Uterus (tissue), 4 donors: ENCODE measurements around the gene TMPRSS4. TPM values are rescaled to one million over a fixed set of nuclear protein-coding genes. Genes with fewer than 3 reads are reported as not detected.

ENCODE experiments used
- DNase-seq, 2 donors: peaks; one replicate each; pipeline ENCODE4 v3.0.0-alpha.2; 2019 to 2020
- H3K27ac ChIP-seq, 2 donors: fragments of 200-600 bp; sonication (generic); 1 replicate in 1 of 2; 2 replicates in 1 of 2; pipeline ENCODE4 v1.5.1; 2016 to 2018
- H3K27me3 ChIP-seq, 2 donors: fragments of 200-600 bp; sonication (generic); one replicate each; pipeline ENCODE4 v1.5.1; 2018 to 2019; ENCODE audit warnings: control low read depth in 1 of 2
- H3K36me3 ChIP-seq, 2 donors: fragments of 200-600 bp; sonication (generic); one replicate each; pipeline ENCODE4 v1.5.1; 2019; ENCODE audit warnings: control low read depth in 1 of 2
- H3K4me1 ChIP-seq, 2 donors: fragments of 200-600 bp; sonication (generic); one replicate each; pipeline ENCODE4 v1.5.1; 2018 to 2019; ENCODE audit warnings: control low read depth in 1 of 2
- H3K4me3 ChIP-seq, 2 donors: fragments of 200-600 bp; sonication (generic); 1 replicate in 1 of 2; 2 replicates in 1 of 2; pipeline ENCODE4 v1.5.1; 2018 to 2019; ENCODE audit warnings: mild to moderate bottlenecking in 1 of 2
- H3K9me3 ChIP-seq, 2 donors: fragments of 200-600 bp; sonication (generic); one replicate each; pipeline ENCODE4 v1.5.1; 2019; ENCODE audit warnings: control low read depth in 1 of 2
- CTCF ChIP-seq, 4 experiments: fragments of 200-600 bp in 2 of 4; fragments of 450-650 bp in 2 of 4; sonication (generic) in 2 of 4; IDR thresholded peaks; one replicate each; pipeline ENCODE4 v1.5.1; 2016 to 2019; ENCODE audit warnings: antibody characterized with exemption in 4 of 4, mild to moderate bottlenecking in 2 of 4, moderate library complexity in 1 of 4
- POLR2A ChIP-seq, 2 donors: fragments of 450-650 bp; IDR thresholded peaks; one replicate each; pipeline ENCODE4 v1.6.1; 2016; ENCODE audit warnings: antibody characterized with exemption in 2 of 2, mild to moderate bottlenecking in 1 of 2, moderate library complexity in 1 of 2
- intact Hi-C: fragments of 100-400 bp; cut with DNase I; formaldehyde crosslinking; loops from one replicate; pipeline ENCODE4 v1.15.1; 2023; ENCODE audit warnings: low total_unique reads
- total RNA-seq, 4 donors: library from RNA; depleted of rRNA in 3 of 4; stranded (reverse); fragments of >200 nt in 3 of 4; gene quantifications; one replicate each; pipeline versions ENCODE4 v1.1.0 to v1.2.4, GENCODE V29; 2014 to 2023
- donor health status: DM: yes; HTN: yes; CAD: no.

Gene TMPRSS4
- total RNA-seq, 4 donors from 2014 or later = 0.88 to 5.5 TPM; not detected in 2

GRCh38 chr11:118154641-118155040 is 77.8 kb downstream of the TMPRSS4 start:
- TF ChIP-seq CTCF (IDR thresholded peaks at IDR 0.05) = no peak
- no peaks in the 10 kb centered on the region for H3K27me3 ChIP-seq
- H3K27ac ChIP-seq = no peak overlapping the region
- DNase-seq = no peak
- peaks cover 0 to 9% of the 10 kb centered on the region in 2 donors for H3K4me1 ChIP-seq
- intact Hi-C loops = no loop called here
- no peaks in the 10 kb centered on the region for H3K36me3 ChIP-seq
- no peak overlapping the region for H3K4me3 ChIP-seq
- H3K9me3 ChIP-seq = no peaks in the 10 kb centered on the region

- Histone ChIP-seq H3K27me3 (no peaks in the 10 kb centered on the region), H3K9me3 (no peaks in the 10 kb centered on the region), H3K4me3 (no peak overlapping the region), H3K36me3 (no peaks in the 10 kb centered on the region), H3K4me1 (peaks cover 0 to 9% of the 10 kb centered on the region in 2 donors), H3K27ac (no peak overlapping the region)
- TF ChIP-seq POLR2A (IDR thresholded peaks at IDR 0.05) (no peak), CTCF (IDR thresholded peaks at IDR 0.05) (no peak)
- intact Hi-C loops = no loop called here
- DNase-seq = no peak
These were observed 79.1 kb downstream of the TMPRSS4 start for GRCh38 chr11:118155776-118156530.

GRCh38 chr11:118156531-118157185 is 79.8 kb downstream of the TMPRSS4 start:
- no peak for DNase-seq
- Histone ChIP-seq H3K4me3 (no peak overlapping the region), H3K27me3 (no peaks in the 10 kb centered on the region), H3K36me3 (no peaks in the 10 kb centered on the region), H3K9me3 (no peaks in the 10 kb centered on the region), H3K27ac (no peak overlapping the region), H3K4me1 (peaks cover 0 to 9% of the 10 kb centered on the region in 2 donors)
- TF ChIP-seq POLR2A (IDR thresholded peaks at IDR 0.05) (no peak), CTCF (IDR thresholded peaks at IDR 0.05) (no peak)
- intact Hi-C loops = no loop called here

- Histone ChIP-seq H3K9me3 (no peaks in the 10 kb centered on the region), H3K27ac (no peak overlapping the region), H3K4me1 (peaks cover 0 to 4% of the 10 kb centered on the region in 2 donors), H3K27me3 (no peaks in the 10 kb centered on the region), H3K36me3 (no peaks in the 10 kb centered on the region), H3K4me3 (no peak overlapping the region)
- TF ChIP-seq CTCF (IDR thresholded peaks at IDR 0.05) (no peak), POLR2A (IDR thresholded peaks at IDR 0.05) (no peak)
- DNase-seq = no peak
- intact Hi-C loops = no loop called here
These were observed 80.5 kb downstream of the TMPRSS4 start for GRCh38 chr11:118157186-118157895.

GRCh38 chr11:118161786-118162185 is 84.9 kb downstream of the TMPRSS4 start:
- Histone ChIP-seq H3K9me3 (no peaks in the 10 kb centered on the region), H3K4me1 (no peaks in the 10 kb centered on the region), H3K27ac (no peak overlapping the region), H3K27me3 (no peaks in the 10 kb centered on the region), H3K36me3 (no peaks in the 10 kb centered on the region), H3K4me3 (no peak overlapping the region)
- intact Hi-C loops = no loop called here
- TF ChIP-seq POLR2A (IDR thresholded peaks at IDR 0.05) = no peak
- no peak for TF ChIP-seq CTCF (IDR thresholded peaks at IDR 0.05)
- no peak for DNase-seq
